ENCODE results near the gene LGALS16.
"Not testable (repeated sequence)": the region's sequence is repeated elsewhere in the genome, so short reads cannot be mapped to it uniquely, and the experiment has no call there.

The LGALS16 gene

DNA sequence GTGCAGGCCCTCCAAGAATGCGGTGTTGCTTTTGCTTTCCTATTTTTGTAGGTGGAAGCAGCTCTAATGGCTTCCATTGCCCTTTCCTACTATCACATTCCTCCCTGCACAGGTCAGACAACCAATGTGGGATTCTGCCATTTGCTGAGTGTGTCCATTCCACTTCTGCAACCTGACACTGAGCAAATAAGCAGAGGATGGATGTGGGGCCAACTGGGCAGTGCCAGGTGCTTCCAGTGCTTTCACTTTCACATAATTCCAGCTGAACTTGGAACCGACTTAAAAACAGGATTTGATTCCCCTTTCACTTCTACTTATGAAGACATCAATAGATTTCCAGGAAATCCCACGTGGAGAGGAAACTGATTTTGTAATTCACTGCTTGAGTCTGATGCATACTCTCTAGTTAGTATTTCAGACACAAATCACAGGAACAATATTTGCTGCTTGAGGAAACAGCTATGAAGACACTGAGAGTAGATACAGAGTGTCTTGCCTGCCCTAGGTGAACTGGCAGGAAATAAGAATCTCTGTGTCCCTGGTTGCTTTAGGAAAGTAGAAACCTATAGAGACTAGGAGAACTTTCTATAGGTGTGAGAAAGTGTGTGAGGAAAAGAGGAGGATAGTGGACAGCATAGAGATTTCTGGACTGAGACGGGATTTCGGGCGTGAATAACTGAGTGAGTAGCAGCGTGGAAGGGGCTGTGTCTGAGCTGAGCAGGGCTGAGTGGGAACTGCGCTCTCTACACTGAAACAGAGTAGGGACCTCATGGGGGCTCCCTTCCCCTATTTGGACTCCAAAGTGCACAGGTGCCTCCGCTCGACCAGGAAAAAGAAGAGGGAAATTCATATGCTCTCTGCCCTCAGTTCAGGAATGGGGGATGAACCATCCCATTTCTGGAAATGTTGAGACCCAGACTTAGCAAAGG is 22.5 kb downstream of the LGALS16 start:
- DNase-seq (ENCODE audit: low read depth in 2 of 3, low spot score in 2 of 3), result no peak

- DNase-seq (ENCODE audit: low read depth in 2 of 3, low spot score in 2 of 3), result no peak
Observed at GRCh38 chr19:39679056-39679790, 23.5 kb downstream of the LGALS16 start.

DNA sequence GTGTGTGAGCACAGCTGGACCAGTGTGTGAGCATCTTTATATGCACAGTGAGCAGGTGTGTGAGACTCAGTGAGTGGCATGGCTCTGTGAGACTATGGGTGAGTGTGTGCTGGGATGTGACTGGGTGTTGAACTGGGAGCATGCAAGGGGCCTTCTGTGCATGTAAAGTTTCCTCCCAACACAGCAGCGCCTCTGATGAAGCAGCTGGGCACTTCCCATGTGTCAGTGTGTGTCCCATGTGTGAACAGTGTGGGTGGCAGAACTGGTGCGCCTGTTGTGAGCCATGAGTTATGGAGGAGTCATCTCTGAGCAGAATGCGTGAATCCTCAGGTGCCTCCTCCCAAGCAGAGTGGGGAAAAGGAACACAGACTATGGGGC is 24.1 kb downstream of the LGALS16 start:
- no peak for DNase-seq (ENCODE audit: low read depth in 2 of 3, low spot score in 2 of 3)

DNA sequence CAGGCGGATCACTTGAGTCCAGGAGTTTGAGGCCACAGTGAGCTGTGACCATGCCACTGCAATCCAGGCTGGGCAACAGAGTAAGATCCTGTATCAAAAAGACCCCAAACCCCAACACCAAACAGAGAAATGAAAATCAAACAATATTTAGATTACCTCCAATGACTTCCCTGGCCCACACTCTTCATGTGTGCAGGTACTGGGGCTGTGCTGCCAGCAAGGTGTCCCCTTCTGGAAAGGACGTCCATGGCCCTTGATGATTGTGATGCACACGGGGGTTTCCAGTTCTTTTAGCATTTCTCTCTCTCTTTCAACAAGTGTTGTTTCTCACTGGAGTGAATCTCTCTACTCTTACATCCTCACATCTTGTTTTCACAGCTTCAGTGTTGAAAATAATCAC is 24.9 kb downstream of the LGALS16 start:
- no peak for DNase-seq (ENCODE audit: low read depth in 2 of 3, low spot score in 2 of 3)

DNA sequence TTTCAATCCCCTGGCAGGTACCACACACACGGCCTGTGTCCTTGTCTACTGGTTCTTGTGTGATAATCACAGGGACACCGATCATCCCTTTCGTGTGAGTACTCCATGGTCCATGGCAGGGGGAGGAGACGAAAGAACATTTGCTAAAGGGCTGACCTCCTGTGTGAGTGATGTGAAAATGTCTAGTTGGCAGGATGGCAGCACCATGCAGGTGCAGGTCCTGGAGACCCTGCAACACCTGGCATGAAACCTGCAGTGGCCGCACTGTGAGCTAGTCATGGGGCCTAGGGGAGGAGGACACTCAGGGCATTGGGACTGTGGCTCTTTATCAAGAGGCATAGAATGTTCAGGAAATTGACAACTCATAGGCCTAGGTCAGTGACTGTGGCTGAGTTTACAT is 25.7 kb downstream of the LGALS16 start:
- DNase-seq (ENCODE audit: low read depth in 2 of 3, low spot score in 2 of 3), result no peak

- no peak for DNase-seq (ENCODE audit: low read depth in 2 of 3, low spot score in 2 of 3)
Observed at GRCh38 chr19:39684267-39684666, 28.6 kb downstream of the LGALS16 start.

GRCh38 chr19:39686739-39687138 is 31.0 kb downstream of the LGALS16 start:
- DNase-seq (ENCODE audit: low read depth in 2 of 3, low spot score in 2 of 3), result no peak

DNA sequence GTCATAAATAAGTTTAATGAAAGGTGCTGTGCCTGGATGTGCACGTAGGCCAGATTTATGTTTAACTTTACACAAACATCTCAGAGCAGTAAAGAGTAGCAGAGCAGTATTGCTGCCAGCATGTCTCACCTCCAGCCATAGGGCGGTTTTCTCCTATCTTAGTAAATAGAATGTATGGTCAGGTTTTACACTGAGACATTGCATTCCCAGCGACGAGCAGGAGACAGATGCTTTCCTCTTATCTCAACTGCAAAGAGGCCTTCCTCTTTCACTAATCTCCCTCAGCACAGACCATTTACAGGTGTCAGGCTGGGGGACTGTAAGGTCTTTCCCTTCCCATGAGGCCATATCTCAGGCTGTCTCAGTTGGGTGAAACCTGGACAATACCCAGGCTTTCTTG is 32.9 kb downstream of the LGALS16 start:
- DNase-seq (ENCODE audit: low read depth in 2 of 3, low spot score in 2 of 3), result not testable (repeated sequence)

DNA sequence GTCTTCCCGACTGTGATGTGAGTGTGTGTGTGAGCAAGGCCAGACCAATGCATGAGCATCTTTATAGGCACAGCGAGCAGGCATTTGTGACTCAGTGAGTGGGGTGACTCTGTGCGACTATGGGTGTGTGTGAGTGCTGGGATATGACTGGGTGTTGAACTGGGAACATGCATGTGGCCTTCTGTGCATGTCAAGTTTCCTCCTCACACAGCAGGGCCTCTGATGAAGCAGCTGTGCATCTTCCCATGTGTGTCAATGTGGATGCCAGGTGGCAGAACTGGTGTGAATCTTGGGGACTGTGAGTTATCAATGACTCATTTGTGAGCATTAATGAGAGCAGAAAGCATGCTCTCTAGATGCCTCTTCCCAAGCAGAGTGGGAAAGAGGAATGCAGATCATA is 36.5 kb downstream of the LGALS16 start:
- DNase-seq (ENCODE audit: low read depth in 2 of 3, low spot score in 2 of 3), result no peak

- no peak for DNase-seq (ENCODE audit: low read depth in 2 of 3, low spot score in 2 of 3)
Observed at GRCh38 chr19:39692822-39693221, 37.1 kb downstream of the LGALS16 start.

GRCh38 chr19:39695759-39696158 is 40.0 kb downstream of the LGALS16 start:
- no peak for DNase-seq (ENCODE audit: low read depth in 2 of 3, low spot score in 2 of 3)

- DNase-seq (ENCODE audit: low read depth in 2 of 3, low spot score in 2 of 3), result no peak
Observed at GRCh38 chr19:39696387-39696786, 40.7 kb downstream of the LGALS16 start.

DNA sequence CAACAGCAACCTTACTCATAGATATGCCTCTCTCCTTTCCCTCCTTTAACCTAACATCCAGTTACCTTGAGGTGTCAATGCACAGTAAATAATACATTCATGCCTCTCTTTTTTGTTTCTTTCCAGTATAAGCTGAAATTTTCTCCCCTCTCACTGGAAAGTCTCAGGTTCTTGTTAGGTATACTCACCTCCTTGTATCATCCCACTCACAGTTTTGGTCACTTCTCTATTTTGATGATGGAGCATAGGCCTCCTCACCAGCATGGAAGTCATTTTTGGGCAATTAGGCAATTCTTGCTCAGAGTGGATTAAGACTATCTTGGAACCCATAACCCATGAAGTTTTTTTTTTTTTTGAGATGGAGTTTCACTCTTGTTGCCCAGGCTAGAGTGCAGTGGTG is 42.8 kb downstream of the LGALS16 start:
- no peak for DNase-seq (ENCODE audit: low read depth in 2 of 3, low spot score in 2 of 3)

- no peak for DNase-seq (ENCODE audit: low read depth in 2 of 3, low spot score in 2 of 3)
Observed at GRCh38 chr19:39701291-39701690, 45.6 kb downstream of the LGALS16 start.

GRCh38 chr19:39704181-39705044 is 48.7 kb downstream of the LGALS16 start, which contains the start of gene LGALS14:
Gene LGALS14 (plus strand): TSS chr19:39704481. CDS start chr19:39704529, 48 bp downstream.
- no peak for DNase-seq (ENCODE audit: low read depth in 2 of 3, low spot score in 2 of 3)

GRCh38 chr19:39705578-39706188 is 50.0 kb downstream of the LGALS16 start:
- no peak for DNase-seq (ENCODE audit: low read depth in 2 of 3, low spot score in 2 of 3)

GRCh38 chr19:39708594-39708993 is 52.9 kb downstream of the LGALS16 start:
- no peak for DNase-seq (ENCODE audit: low read depth in 2 of 3, low spot score in 2 of 3)

GRCh38 chr19:39709026-39709872 is 53.5 kb downstream of the LGALS16 start:
- DNase-seq (ENCODE audit: low read depth in 2 of 3, low spot score in 2 of 3), result no peak
